DMS 273 (cell line): ENCODE measurements around the gene MZT1.

Experiments
- DNase-seq: peaks from one replicate; lab custom pipeline; 2025; ENCODE audit not compliant: unreplicated experiment; lab: John Stamatoyannopoulos, UW

The MZT1 gene

GRCh38 chr13:72686766-72687165, 40.7 kb downstream of the MZT1 start:
- DNase-seq: no peak

GRCh38 chr13:72680353-72680752, 47.1 kb downstream of the MZT1 start:
- DNase-seq: no peak

GRCh38 chr13:72678312-72678711, 49.1 kb downstream of the MZT1 start:
- no peak for DNase-seq

GRCh38 chr13:72677431-72677830, 50.0 kb downstream of the MZT1 start:
- DNase-seq: no peak

- peak; percentile 50 for DNase-seq
Observed at GRCh38 chr13:72666391-72666790, 61.0 kb downstream of the MZT1 start.

GRCh38 chr13:72662548-72662947, 64.9 kb downstream of the MZT1 start:
- no peak for DNase-seq
